Left ventricle myocardium superior (tissue), 1 donor: ENCODE data around the gene PRPF6. TPM values are rescaled to one million over a fixed set of nuclear protein-coding genes. Genes with fewer than 3 reads are reported as not detected.

Experiments used
- ATAC-seq: fragments of 200-7000 bp; cut with Tn5 transposase; one replicate; pipeline ENCODE4 v1.9.1; 2020; ENCODE audit warnings: mild to moderate bottlenecking, moderate library complexity
- DNase-seq: peaks from one replicate; pipeline ENCODE4 v3.0.0-alpha.2; 2020
- intact Hi-C: fragments of 100-400 bp; cut with micrococcal nuclease; formaldehyde crosslinking; loops from one replicate; pipeline ENCODE4 v1.11.0; 2022
- total RNA-seq: library from RNA; stranded (reverse); fragmentation: NEBNext Ultra II Directional; extraction: Animal tissue kit (Norgen Biotek cat#: 25700); gene quantifications from one replicate; pipeline ENCODE4 v1.2.1, GENCODE V29; 2021
- donor health status: DM: no; HTN: yes; CAD: no; lungs with severe emphysema.

PRPF6 gene
- total RNA-seq, 1 donor from 2014 or later: 50.6 TPM

DNA sequence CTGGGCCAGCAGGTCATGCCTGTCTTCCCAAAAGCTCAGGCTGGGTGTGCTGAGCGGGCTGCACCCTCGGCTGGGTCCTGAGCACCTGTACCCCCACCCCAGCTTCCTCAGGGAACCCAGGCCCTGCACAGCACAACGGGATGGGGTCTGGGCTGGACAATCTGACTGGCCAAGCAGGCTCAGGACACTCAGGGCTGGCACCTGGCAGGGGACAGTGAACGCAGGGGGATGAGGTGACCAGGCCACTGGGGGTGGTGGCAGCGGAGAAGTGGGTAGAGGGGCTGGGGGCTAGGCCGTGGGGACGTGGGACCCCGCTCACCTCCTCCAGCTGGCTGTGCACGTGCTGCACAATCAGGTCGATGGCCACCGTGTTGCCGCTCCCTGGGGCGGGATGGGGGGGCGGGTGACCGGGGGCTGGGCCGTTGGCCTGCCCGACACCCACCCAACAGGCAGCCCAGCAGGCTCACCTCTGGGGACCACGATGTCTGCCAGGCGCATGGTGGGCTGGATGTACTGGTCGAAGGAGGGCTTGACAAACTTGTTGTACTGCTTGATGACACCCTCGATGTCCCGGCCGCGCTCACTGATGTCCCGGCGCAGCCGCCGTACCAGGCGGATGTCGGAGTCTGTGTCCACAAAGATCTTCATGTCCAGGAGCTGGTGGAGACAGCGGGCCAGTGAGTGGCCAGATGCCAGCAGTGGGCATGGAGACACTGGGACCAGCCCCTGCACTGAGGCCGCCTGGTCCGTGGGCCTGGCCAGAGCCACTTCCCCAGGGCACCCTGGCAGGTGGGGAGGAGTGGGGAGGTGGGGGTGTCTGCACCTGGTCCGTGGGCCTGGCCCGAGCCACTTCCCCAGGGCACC, 36.6 kb upstream of the PRPF6 start:
- no peak for ATAC-seq
- DNase-seq: peak; percentile 32
- intact Hi-C loops: no loop called here

DNA sequence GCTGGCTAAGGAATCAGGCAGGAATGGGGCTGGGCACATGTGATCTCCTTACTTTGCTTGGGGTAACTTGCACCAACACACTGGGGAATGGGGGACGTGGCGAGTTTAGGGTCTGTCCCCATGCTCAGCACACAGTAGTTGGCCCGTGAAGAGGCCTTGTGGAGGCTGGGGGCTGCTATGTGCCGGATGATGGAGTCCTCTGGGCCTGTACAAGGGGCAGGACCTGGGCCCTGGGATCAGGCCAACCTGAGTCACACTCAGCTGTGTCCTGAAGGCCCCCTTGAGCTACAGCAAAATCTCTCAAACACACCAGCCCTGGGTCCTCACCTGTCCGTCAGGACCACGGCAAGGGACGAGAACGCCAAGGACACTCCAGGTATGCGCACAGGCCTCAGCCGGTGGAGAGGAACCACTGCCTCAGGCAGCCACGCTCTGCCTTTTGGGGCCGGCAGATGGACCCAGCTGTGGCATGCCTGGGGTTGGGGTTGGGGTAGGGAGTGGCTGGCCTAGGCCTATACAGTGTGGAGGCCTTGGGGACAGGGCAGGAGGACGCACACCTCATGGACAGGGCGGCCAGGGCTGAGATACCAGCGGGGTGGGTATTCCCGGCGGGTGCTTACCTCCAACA, 35.8 kb upstream of the PRPF6 start:
- peak; percentile 32 for DNase-seq
- no peak for ATAC-seq
- intact Hi-C loops: no loop called here

DNA sequence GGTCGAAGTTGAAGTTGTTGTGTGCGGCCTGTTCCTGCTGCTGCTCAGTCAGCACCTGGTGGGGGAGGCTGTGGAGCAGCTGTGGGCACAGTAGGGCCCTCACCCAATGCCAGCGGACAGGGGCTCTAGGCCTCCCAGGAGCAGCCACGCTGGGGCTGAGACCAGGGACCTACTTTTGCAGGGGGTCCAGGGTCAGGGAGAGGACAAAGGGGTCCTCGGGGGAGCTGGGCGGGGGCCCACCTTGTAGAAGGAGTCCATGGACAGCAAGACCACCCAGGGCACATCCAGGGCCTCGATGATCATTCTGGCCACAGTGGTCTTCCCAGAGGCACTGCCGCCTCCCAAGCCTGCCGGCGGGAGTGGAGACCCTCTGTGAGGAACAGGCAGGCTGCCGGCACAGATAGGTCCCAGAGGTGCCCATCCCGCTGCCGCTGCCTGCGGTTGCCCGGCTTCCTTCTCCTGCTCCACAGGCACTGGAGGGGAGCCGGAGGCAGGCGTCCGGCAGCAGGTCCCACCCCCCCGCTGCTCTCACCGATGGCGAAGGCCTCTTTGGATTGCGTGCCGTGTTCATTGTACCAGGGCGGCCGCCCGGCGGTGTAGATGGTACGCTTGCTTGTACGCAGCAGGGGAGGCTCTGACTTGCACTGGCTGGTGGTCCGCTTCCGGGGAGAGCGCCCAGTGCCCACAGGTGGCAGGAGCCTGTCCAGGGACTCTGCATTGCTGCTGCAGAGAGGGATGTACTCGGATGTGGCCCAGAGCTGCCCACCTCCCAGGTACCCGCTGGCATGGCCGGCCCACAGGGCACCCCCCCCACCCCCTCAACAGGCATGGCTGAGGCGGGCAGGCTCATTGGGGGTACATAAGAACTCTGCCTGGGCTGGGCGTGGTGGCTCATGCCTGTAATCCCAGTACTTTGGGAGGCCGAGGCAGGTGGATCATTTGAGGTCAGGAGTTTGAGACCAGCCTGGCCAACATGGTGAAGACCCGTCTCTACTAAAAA, 34.7 kb upstream of the PRPF6 start:
- peak; percentile 30 for DNase-seq
- intact Hi-C loops: no loop called here
- no peak for ATAC-seq

DNA sequence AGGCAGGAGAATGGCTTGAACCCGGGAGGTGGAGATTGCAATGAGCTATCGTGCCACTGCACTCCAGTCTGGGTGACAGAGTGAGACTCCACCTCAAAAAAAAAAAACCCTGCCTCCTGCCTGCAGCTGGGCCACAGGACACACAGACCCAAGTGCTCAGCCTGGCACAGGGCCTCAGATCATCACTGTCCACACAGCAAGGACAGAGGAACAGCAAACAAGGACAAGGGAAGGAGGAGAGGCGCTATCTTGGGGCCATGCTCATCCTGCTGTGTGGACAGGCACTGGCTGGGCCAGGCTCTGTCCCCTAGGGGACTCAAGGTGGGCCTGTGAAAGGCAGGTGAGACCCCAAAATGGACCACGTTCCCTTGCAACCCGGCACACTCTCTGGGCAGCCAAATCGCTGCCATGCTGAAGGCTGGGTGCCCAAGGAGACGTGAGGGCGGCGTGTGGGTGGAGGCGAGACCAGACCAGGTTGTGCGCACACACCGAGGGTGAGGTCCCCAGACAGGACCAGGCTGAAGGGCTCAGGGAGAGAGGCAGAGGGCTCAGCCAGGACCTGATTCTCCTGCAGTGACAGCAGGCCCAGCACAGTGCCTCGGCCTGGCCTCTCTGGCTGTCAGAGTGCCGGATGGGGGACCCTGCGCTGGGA, 33.8 kb upstream of the PRPF6 start:
- ATAC-seq (peak; percentile 7), DNase-seq (peak; percentile 76)
- intact Hi-C loops: no loop called here

DNA sequence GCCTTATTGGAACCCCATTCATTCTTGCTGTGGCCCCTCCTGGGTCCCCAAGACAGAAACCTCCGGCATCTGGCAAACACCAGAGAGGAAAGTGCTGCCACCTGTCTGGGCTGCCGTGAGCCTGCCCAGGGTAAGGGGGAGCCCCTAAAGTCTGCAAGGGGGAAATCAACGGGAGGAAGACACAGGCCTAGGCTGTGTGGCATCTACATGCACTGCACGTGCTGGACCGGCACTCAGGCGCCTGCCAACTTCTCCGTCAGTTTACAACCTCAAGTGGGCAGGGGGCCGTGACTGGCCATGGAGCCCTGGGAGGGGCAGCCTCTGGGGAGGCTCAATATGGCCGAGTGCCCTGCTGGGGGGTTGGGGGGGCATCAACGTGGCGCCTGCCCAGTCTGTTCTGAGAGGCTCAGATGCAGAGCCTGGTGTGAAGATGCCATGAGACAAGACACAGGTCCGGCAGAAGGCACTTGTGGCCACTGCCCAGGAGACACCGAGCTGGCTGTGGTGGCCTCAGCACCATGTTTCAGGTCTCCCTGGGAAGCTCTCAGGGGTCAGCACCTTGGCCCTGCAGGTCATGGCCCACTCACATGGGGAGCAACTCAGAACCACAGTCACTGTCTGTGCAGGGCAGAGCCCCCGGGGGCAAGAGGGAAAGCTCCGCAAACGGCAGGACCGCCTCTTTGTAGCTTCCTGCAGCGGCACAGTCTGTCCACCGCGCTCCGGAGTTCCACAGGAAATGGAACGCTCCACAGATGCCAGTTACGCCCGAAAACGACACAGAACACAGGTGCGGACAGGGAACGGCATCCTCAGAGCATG, 33.1 kb upstream of the PRPF6 start:
- no peak for ATAC-seq
- intact Hi-C loops: no loop called here
- peak; percentile 45 for DNase-seq

DNA sequence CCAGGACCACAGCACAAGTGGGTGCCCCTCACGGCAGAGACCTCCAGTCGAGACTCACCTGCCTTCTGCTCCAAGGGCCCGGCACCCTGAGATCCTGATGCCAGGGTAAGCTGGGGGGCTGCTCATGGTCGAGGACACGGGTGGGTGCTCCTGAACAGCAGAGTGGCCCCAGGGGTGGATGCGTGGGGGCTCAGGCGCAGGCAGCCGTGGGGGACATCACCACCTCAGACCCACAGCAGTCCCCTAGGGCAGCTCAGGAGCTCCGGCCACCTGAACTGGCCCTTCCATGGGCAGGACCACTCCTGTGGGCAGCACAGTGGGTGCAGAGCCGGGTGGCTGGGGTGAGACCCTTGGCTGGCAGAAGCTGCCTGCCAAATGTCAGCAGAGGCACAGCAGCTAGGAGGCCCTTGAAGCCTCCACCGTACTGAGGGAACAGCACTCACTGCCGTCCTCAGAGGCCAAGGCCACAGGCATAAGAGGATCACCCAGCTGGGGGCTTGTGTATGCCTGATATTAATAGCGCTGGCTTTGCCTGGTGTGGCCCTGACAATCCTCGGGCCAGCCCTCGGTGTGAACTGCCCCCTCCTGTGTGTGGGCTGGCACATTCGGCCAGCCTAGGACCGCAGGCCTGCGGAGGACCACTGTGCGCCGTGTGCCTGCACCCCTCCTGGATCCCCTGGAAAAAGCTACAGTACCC, 30.1 kb upstream of the PRPF6 start:
- ATAC-seq: peak; percentile 40
- peak; percentile 78 for DNase-seq
- intact Hi-C loops: no loop called here

DNA sequence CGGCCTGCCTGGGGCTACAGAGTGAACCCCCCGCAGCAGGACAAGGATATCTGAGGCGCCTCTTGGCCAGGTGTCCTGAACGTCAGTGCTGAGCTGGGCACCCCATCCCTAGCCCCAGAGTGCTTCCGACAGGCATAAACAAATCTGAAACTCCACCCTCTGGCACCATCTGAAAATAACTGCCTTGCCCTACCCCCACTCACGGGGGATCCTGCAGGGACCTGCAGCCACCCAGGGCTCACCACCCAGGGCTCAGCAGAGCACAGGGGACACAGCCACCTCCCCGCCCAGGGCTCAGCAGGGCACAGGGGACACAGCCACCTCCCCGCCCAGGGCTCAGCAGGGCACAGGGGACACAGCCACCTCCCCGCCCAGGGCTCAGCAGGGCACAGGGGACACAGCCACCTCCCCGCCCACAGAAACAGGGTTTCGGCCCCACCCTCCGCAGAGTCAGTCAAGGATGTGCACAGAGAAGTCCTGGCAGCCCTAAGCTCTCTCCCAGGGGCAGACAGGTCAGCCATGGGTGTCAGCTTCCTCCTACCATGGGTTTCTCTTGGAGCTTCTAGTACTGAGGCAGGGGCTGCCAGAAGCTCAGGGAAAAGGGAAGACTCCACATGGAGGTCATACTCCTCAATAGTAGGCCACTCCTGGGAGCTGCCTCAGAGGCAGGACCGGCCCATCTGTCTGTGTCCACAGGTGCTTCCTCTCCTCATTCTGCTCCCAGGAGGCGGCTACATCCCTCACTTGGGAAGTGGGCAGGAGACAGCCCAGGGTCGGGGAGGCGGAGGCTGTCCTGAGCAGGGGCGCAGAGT, 29.3 kb upstream of the PRPF6 start:
- intact Hi-C loops: no loop called here
- DNase-seq (peak; percentile 74), ATAC-seq (peak; percentile 10)

DNA sequence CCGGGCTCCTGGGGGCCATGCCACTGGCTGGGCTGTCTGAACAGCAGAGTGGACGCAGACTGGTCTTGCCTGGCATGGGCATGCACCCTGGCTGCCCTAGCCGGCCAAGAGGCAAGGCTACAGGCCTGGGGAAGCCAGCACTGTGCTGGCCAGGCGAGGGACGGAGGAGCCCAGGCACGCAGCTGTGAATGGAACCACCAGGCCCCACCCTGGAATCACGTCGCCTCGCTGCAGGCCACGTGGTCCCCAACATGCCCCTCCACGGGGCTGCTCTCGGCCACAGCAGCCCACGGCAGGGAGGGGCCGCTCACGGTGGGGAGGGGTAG, 28.8 kb upstream of the PRPF6 start:
- DNase-seq: peak; percentile 48

DNA sequence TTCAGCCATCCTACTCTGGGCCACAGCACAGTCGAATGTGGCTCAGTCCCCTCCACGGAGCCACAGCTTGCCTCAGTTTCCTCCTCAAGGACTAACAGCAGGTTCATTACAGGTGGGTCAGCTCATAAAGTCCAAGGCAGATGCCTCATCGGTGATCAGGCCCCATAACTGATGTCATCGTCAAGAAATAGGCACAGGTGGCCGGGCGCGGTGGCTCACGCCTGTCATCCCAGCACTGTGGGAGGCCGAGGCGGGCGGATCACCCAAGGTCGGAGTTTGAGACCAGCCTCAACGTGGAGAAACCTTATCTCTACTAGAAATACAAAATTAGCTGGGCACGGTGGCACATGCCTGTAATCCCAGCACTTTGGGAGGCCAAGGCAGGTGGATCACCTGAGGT, 28.2 kb upstream of the PRPF6 start:
- no peak for ATAC-seq
- no peak for DNase-seq
- intact Hi-C loops: no loop called here

More for the DNA sequence above, 28.8 kb upstream of the PRPF6 start:
- intact Hi-C loops: no loop called here
- ATAC-seq: no peak

DNA sequence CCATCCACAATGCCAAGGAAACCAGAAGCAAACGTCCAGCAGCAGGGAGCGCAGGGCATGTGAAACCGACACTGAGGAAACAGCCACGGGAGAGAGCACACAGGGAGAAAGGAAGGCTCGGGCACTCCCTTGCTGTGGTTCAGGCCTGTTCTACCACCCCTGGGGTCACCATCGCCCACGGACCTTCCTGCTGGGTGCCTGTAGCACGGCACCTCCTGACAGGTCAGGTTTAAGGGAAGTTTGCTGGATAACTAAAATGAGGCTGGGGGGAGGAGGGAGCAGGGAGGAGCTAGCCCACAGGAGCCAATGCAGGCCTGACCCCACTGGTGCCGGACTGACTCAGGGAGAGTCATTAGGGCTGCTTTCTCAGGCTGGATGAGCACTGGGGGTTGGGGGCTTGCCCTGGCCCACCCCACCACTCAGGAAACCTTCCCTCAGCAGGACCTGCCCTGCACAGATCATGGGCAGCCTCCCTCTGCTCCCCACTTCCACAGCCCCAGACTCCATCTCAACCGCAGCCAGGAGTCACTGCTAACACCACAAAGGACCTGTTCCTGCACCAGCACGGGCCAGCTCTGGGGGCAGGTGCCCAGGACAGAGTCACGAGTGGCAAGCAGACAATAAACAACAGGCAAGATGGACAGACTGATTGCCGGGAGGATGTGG, 27.0 kb upstream of the PRPF6 start:
- intact Hi-C loops: no loop called here
- DNase-seq (no peak), ATAC-seq (no peak)

DNA sequence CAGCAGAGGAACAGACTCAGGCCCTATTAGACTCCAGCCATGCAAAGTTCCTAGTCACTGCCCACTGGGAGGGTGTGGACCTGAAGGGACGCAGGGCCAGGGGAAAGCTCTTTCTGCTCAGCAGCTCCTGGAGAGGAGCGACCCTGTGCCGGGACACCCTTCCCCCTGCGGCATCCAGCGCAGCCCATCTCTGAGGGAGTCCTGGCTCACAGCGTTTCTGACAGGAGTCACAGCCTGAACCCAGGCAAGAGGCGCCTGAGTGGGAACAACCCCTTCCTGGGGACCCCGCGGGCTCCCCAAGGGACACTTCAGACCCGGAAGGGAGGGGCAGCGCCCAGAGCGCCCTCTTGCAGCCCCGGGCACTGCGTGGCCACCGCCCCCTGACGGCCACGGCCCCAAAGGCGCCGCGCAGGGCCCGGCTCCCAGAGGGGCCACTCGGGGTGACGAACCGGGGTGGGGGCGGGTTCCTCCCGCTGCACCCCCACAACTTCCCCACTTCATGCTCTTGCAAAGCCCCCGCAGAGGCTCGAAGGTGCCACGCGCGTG, 25.6 kb upstream of the PRPF6 start:
- intact Hi-C loops: no loop called here
- ATAC-seq (peak; percentile 39), DNase-seq (peak; percentile 76)

DNA sequence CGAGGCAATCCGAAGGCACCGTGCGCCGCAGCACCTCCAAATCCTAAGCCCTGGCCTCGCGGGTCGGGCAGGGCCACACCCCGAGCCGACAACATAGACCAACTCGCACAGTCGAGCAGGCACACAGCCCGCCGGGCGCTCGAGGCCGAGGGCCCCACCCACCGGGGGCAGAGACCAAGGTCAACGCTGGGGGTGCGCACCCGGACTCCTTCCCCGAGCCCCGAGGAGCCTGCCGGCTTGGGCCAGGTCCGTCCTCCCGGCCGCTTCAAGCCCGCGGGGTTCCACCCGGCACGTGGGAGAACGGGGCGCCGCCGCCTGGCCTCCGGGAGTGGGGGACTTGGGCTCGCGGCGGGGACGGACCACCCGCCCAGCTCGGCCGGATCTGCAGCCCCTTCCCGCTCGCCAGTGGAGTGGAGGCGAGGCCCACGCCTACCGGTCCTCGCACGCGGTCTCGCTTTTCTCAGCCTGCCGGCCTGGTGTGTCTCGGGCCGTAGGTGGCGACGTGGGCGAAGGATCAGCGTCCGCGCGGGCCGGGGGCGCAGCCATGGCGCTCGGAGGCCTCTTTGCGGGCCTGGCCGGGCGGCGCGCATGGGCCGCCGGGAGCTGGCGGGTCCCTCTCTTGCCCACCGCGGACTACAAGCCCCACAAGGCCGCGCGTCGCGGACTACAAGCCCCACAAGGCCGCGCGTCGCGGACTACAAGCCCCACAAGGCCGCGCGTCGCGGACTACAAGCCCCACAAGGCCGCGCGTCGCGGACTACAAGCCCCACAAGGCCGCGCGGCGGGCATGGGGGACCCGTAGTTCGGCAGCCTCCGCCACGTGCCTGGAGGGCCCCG, 24.9 kb upstream of the PRPF6 start, which contains the start of gene UCKL1:
Gene UCKL1 (minus strand): TSS at position 590 of the 837 bp plus-strand sequence. CDS start 44 bp downstream, at position 546.
- DNase-seq: peak; percentile 97
- peak; percentile 84 for ATAC-seq
- intact Hi-C loops: no loop called here

DNA sequence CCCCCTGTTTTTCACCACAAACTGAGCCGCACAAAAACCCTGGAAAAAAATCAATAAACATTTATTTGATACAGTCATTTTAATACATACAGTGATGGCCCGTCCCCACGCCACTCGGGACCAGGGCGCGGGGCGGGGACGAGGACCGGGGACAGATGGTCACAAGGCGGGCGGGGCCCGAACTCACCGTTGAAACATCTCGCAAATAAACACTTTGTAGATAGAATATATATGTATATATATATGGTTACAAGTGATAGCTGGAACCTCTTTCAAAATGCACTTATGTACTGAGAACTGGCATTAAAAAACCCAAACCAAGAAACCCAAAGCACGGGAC, 24.3 kb upstream of the PRPF6 start:
- DNase-seq (no peak), ATAC-seq (no peak)
- intact Hi-C loops: no loop called here

DNA sequence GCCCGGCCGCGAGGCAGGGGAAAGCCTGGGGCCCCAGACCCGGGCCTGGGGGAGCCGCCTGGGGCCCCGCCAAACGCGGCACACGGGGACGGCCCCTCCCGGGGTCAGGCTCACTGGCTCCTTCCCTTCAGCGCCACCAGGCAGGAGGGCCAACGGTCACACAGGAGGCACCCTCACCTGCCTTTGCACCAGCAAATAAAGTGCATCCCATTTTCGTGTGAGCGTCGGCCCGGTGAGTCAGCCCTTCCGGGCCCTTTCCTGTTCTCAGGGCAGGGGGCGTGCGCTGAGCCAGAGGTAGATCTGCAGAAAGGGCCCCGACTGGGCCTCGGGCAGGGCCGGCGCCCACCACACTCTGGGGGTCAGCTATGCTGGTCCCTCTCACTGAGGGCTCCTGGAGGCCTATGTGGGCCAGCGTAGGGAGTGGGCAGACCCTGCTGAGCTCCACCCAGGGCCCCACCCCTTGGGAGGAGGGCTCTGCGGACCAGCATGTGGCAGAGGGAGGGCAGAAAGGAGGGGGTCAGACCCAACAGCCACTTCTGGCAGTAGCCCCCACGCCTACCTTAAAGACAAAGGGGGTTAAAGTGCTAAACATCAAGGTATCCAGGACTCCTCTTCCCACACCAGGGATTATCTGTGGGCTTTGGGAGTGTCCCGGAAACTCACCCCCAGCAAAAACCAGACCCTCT, 23.8 kb upstream of the PRPF6 start:
- ATAC-seq (peak; percentile 49), DNase-seq (peak; percentile 79)
- intact Hi-C loops: no loop called here
